Measurements from ENCODE around the gene FOXC2. TPM values are rescaled to one million over a fixed set of nuclear protein-coding genes. Genes with fewer than 3 reads are reported as not detected.
A peak's percentile ranks its signal among the peaks of the same experiment; 100 is the strongest.

The FOXC2 gene
- total RNA-seq, 2 experiments from 2014 or later = not detected

DNA sequence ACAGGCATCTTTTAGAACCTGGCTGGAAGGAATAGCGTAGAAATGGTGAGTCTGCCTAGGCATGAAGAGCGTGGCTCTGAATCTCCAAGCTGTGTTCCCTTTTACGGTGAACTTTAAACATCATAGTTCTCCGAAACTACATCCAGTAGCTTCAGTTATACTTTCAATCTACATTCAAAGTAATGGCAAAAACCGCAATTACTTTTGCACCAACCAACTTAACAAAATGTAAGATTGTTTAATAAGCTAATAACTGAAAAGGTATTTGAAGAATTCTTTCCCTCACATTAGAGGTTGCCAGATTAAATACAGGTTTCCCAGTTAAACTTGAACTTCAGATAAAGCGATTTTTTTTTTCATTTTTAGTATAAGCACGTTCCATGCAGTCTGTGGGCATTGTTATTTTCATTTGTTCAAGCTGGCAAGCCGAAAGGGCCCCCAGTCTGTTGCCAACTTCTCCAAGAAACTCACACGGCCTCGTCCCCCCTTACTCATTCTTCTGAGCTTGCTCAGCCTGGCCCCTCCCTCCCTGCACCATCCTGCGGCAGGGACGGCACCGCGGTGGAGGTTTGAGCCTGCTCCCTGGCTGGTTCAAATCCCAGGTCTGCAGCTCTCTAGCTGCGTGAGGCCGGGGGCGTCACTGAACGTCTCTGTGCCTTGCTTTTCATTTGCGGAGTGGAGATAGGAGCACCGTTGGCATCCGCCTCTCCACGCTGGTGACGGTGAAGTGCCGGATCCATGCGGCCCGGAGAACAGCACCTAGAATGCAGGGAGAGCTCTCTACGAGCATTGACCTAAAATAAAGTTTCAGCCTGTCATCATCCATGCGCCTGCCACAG, 8.1 kb upstream of the FOXC2 start:
- H3K27me3 Mint-ChIP-seq = peaks cover 33% of the 10 kb centered on the region
- H3K4me1 Mint-ChIP-seq = peaks cover 14% of the 10 kb centered on the region
- no peaks in the 10 kb centered on the region for H3K9me3 Mint-ChIP-seq
- H3K27ac Mint-ChIP-seq = no peak overlapping the region
- no peak overlapping the region for H3K4me3 Mint-ChIP-seq
- DNase-seq = no peak
- peaks cover 11% of the 10 kb centered on the region for H3K36me3 Mint-ChIP-seq

DNA sequence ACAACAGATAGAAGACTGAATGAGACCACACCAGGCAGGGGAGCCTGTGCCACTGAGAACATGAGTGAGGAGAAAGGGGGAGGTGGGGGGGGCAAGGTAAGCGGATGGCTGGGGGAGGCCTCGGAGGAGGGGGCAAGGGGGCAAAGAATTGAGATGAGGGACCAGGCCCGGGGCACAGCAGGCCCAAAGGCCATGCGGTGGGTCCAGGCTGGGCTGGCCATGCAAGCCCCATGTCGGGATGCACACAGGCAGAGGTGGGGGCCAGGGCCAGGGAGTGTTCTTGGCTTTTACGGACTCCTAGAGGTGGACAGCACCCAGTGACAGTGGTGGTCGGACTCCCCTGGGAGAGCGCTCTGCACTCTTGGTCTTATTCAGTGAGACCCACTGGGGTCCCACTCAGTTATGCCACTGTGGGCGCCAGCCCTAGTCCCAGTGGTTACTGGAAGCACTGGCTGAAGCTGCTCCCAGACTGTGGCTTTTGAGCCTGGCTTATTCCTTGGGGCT, 6.8 kb upstream of the FOXC2 start:
- Mint-ChIP-seq H3K36me3 (peaks cover 2% of the 10 kb centered on the region), H3K9me3 (no peaks in the 10 kb centered on the region), H3K27ac (no peak overlapping the region), H3K4me1 (peaks cover 10% of the 10 kb centered on the region), H3K4me3 (no peak overlapping the region), H3K27me3 (peaks cover 46% of the 10 kb centered on the region)
- DNase-seq = no peak

DNA sequence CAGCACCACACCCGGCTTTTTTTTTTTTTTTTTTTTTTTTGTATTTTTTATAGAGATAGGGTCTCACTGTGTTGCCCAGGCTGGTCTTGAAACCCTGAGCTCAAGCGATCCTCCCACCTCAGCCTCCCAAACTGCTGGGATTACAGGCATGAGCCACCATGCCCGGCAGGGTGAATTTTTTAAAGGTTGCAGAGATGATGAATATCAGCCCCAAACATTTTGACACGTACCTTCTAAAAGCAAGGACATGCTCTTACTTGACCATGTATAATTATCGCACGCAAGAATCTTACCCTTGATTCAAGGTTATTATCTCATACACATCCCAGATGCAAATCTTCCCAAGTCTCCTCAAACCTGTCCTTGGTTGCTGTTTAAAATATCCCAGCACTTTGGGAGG, 4.3 kb upstream of the FOXC2 start:
- Mint-ChIP-seq H3K4me1 (peaks cover 10% of the 10 kb centered on the region), H3K36me3 (no peaks in the 10 kb centered on the region), H3K27ac (no peak overlapping the region), H3K27me3 (peaks cover 65% of the 10 kb centered on the region), H3K9me3 (no peaks in the 10 kb centered on the region), H3K4me3 (no peak overlapping the region)
- DNase-seq = no peak

DNA sequence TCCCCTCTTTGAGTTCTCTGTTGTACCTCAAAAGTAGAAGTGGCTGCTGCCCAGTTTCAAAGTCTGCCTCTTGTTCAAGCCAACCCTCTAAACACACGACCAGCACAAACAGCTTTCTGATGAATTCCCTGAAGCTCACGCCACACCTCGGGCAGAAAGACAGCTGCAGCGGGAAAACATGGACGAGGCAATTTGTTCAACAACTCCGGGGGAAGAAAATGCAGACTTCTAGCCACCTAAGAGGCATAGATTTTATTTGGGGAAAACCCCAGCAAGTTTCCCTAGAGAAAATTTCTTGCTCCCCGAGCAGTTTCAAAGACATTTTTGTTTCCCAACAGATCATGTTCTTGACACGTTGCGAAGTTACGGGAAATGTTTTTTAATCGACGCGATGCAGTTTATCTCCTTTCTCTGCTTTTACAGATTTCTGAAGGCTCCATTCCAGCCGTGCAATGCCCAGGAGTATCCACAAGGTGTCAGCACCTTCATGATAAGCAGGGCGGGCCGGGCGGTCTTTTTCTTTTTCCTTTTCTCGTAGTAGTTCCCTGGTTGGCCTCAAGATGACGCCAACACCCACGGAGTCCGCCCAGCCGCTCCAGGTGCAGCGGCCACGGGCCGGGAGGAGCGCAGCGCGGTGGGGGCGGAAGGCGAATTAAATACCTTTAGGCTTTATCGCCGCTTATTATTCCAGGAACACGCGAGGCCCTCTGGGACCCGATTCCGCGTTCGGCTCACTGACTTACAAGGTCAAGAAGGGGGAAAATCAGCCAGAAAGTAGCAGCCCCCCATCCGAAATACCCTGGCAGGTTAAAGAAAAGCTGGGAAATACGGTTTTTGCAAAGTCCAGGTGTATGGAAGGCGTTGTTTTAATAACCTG, 2.9 kb upstream of the FOXC2 start:
- no peaks in the 10 kb centered on the region for H3K9me3 Mint-ChIP-seq
- peak; percentile 80 for DNase-seq
- no peak overlapping the region for H3K27ac Mint-ChIP-seq
- peak overlapping the region; percentile 5 for H3K4me3 Mint-ChIP-seq
- peaks cover 65% of the 10 kb centered on the region for H3K27me3 Mint-ChIP-seq
- peaks cover 11% of the 10 kb centered on the region for H3K4me1 Mint-ChIP-seq
- no peaks in the 10 kb centered on the region for H3K36me3 Mint-ChIP-seq

DNA sequence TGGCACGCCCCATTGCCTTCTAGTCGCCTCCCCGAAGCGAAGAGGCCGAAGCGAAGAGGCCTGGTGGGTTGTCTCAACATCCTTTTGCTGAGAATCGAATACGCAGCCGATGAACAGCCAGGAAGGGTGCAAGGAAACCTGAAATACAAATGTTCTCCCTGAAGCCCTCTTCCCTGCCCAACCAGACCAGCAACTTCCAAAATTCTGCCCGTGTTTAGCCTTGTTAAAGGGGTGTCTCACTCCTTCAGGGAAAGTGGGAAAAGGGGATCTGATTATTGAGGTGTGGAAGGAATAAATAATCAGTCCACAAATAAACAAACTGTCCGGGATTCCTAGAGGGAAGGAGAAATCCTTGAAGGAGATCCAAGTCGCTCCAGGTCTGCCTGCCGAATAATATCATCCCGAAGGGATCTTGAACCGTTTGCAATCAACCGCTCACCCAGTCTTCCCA, 1.4 kb upstream of the FOXC2 start:
- DNase-seq = no peak
- Mint-ChIP-seq H3K9me3 (no peaks in the 10 kb centered on the region), H3K36me3 (no peaks in the 10 kb centered on the region), H3K27ac (no peak overlapping the region), H3K27me3 (peaks cover 71% of the 10 kb centered on the region), H3K4me1 (peaks cover 11% of the 10 kb centered on the region), H3K4me3 (no peak overlapping the region)

DNA sequence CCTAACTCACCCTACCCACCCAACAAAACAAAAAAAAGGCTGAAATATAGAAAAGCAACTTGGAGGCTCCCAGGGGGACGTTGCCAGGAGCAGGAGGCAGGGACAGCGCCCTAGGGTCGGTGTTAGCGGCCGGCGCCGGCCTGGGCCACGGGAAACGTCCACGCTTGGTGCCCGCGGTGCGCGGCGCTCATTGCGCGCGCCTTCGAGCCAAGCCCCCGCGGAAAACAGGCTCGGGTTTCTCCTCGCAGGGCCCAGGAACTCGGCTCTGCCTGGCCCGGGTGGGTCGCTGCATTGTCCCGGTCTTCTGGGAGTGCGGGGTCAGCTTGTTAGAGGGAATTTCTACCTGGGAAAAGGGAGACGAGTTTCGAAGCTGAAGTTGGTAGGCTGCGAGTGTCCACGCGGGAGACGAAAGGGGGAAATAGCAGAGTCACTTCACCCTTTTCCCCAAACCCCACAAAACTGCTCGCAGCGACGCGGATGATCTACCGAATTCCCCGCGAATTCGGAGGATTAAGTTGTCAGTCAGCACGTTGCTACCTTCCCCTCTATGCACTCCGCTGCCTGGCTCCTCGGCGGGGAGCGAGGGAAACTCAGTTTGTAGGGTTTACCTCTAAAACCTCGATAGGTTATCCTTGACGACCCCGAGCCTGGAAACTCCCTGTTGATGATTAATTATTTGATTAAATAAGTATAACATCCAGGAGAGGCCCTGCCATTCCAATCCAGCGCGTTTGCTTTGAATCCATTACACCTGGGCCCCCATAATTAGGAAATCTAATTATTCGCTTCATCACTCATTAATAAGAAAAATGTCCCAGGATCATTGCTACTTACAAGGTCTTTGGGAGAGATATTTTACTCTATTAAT, 751 bp upstream of the FOXC2 start:
- no peaks in the 10 kb centered on the region for H3K9me3 Mint-ChIP-seq
- DNase-seq = no peak
- peaks cover 11% of the 10 kb centered on the region for H3K4me1 Mint-ChIP-seq
- H3K27ac Mint-ChIP-seq = no peak overlapping the region
- H3K27me3 Mint-ChIP-seq = peaks cover 72% of the 10 kb centered on the region
- H3K4me3 Mint-ChIP-seq = no peak overlapping the region
- H3K36me3 Mint-ChIP-seq = no peaks in the 10 kb centered on the region

DNA sequence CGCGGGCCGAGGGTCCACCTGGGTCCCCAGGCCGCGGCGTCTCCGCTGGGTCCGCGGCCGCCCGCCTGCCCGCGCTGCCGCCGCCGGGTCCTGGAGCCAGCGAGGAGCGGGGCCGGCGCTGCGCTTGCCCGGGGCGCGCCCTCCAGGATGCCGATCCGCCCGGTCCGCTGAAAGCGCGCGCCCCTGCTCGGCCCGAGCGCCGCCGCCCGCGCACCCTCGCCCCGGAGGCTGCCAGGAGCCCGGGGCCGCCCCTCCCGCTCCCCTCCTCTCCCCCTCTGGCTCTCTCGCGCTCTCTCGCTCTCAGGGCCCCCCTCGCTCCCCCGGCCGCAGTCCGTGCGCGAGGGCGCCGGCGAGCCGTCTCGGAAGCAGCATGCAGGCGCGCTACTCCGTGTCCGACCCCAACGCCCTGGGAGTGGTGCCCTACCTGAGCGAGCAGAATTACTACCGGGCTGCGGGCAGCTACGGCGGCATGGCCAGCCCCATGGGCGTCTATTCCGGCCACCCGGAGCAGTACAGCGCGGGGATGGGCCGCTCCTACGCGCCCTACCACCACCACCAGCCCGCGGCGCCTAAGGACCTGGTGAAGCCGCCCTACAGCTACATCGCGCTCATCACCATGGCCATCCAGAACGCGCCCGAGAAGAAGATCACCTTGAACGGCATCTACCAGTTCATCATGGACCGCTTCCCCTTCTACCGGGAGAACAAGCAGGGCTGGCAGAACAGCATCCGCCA, 504 bp downstream of the FOXC2 start:
- H3K4me3 Mint-ChIP-seq = no peak overlapping the region
- peaks cover 11% of the 10 kb centered on the region for H3K4me1 Mint-ChIP-seq
- H3K36me3 Mint-ChIP-seq = no peaks in the 10 kb centered on the region
- DNase-seq = no peak
- no peak overlapping the region for H3K27ac Mint-ChIP-seq
- no peaks in the 10 kb centered on the region for H3K9me3 Mint-ChIP-seq
- H3K27me3 Mint-ChIP-seq = peaks cover 81% of the 10 kb centered on the region

DNA sequence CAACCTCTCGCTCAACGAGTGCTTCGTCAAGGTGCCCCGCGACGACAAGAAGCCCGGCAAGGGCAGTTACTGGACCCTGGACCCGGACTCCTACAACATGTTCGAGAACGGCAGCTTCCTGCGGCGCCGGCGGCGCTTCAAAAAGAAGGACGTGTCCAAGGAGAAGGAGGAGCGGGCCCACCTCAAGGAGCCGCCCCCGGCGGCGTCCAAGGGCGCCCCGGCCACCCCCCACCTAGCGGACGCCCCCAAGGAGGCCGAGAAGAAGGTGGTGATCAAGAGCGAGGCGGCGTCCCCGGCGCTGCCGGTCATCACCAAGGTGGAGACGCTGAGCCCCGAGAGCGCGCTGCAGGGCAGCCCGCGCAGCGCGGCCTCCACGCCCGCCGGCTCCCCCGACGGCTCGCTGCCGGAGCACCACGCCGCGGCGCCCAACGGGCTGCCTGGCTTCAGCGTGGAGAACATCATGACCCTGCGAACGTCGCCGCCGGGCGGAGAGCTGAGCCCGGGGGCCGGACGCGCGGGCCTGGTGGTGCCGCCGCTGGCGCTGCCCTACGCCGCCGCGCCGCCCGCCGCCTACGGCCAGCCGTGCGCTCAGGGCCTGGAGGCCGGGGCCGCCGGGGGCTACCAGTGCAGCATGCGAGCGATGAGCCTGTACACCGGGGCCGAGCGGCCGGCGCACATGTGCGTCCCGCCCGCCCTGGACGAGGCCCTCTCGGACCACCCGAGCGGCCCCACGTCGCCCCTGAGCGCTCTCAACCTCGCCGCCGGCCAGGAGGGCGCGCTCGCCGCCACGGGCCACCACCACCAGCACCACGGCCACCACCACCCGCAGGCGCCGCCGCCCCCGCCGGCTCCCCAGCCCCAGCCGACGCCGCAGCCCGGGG, 1.3 kb downstream of the FOXC2 start:
- peaks cover 11% of the 10 kb centered on the region for H3K4me1 Mint-ChIP-seq
- H3K4me3 Mint-ChIP-seq = no peak overlapping the region

DNA sequence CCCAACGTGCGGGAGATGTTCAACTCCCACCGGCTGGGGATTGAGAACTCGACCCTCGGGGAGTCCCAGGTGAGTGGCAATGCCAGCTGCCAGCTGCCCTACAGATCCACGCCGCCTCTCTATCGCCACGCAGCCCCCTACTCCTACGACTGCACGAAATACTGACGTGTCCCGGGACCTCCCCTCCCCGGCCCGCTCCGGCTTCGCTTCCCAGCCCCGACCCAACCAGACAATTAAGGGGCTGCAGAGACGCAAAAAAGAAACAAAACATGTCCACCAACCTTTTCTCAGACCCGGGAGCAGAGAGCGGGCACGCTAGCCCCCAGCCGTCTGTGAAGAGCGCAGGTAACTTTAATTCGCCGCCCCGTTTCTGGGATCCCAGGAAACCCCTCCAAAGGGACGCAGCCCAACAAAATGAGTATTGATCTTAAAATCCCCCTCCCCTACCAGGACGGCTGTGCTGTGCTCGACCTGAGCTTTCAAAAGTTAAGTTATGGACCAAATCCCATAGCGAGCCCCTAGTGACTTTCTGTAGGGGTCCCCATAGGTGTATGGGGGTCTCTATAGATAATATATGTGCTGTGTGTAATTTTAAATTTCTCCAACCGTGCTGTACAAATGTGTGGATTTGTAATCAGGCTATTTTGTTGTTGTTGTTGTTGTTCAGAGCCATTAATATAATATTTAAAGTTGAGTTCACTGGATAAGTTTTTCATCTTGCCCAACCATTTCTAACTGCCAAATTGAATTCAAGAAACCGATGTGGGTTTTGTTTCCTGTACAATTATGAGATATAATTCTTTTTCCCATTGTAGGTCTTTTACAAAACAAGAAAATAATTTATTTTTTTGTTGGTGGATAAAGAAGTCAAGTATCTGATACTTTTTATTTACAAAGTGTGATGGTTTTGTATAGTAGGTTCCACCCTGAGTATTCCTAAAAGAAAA, 2.3 kb downstream of the FOXC2 start:
- Mint-ChIP-seq H3K27ac (no peak overlapping the region), H3K27me3 (peaks cover 85% of the 10 kb centered on the region), H3K4me3 (no peak overlapping the region), H3K4me1 (peaks cover 6% of the 10 kb centered on the region), H3K9me3 (no peaks in the 10 kb centered on the region), H3K36me3 (no peaks in the 10 kb centered on the region)
- DNase-seq = no peak

More for the DNA sequence above, 1.3 kb downstream of the FOXC2 start:
- H3K27ac Mint-ChIP-seq = no peak overlapping the region
- peaks cover 85% of the 10 kb centered on the region for H3K27me3 Mint-ChIP-seq
- DNase-seq = no peak
- no peaks in the 10 kb centered on the region for H3K36me3 Mint-ChIP-seq
- no peaks in the 10 kb centered on the region for H3K9me3 Mint-ChIP-seq

DNA sequence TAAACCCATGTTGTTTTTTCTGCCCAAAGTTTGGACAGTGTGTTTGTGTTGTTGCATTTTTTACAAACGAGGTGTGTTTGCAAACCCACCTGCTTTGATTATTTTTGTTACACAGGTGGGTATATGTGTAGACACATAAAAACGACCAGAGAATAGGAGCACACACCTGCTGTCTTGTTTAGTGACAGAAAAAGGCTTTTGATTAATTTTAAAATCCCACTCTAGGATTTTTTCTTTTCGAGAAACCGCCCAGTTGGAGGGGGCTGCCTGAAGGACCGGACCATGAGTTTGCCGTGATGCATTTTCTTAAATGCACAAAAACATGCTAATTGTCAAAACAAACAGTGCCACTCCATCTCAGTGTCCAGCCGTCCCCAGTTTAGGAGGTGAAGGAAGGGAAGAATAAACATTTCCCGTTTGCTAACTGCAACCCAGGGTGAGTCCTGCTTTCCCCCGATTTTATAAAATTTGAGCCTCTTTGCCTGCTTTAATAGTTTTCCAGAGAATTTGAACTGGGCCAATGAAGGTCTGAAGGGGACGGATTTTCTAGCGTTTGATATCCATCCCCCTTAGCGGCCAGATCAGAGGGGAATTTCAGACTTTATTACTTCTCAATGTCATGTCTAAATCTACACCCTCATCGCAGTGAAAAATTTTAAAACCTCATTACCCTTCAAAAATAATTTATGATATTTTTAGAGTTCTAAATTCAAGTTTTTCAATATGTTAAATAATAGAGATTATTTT, 3.2 kb downstream of the FOXC2 start:
- no peak for DNase-seq
- no peaks in the 10 kb centered on the region for H3K9me3 Mint-ChIP-seq
- H3K4me1 Mint-ChIP-seq = peaks cover 5% of the 10 kb centered on the region
- H3K4me3 Mint-ChIP-seq = no peak overlapping the region
- H3K36me3 Mint-ChIP-seq = no peaks in the 10 kb centered on the region
- H3K27me3 Mint-ChIP-seq = peaks cover 84% of the 10 kb centered on the region
- no peak overlapping the region for H3K27ac Mint-ChIP-seq

DNA sequence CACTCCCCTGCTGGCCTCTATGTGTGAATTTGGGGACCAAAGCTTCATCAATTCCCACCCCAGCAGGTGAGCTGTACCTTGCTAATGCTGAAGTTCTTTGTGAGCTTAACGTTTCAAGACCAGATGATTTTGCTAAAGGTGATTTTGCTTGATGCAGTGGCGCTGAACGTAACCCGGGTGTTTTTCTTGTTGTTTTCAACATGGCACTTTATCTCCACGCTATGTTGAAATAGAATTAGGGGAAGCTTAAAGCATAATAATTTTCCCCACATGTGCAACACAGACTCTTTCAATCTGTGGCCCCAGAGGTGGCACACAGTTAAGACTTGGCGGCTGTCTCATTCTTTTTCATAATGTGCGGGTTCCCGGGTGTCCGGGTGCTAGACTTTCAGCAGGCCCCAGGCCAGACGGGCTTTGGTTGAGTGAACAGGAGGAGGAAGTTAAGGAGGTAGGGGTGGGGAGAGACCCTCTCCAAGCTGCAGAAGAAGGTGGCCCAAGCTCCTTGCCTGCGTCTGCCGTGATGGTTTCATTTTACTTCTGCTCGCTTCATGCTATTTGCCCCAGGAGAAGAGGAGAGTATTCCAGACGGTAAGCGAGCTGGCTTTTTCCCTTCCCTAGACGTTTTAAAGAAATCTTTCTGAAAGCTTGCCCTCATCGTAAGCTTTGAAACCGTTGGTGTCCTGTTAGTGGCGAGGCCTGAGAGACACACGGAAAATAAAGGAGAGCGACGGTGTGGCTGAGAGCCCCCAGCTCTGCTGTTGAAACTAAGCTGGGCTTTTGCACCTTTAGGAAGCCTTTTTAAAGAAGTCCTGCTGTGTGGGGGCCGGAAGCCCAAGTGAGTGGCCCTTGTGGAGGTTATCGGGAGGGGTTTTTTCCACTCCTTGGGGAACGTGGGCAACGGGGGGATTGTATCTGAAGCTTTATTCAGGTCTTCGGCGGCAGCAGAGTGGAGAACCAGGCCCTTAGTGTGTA, 4.2 kb downstream of the FOXC2 start:
- Mint-ChIP-seq H3K27ac (no peak overlapping the region), H3K27me3 (peaks cover 84% of the 10 kb centered on the region)

More for the DNA sequence above, 4.2 kb downstream of the FOXC2 start:
- no peaks in the 10 kb centered on the region for H3K36me3 Mint-ChIP-seq
- H3K4me1 Mint-ChIP-seq = peaks cover 2% of the 10 kb centered on the region
- H3K9me3 Mint-ChIP-seq = no peaks in the 10 kb centered on the region
- DNase-seq = no peak
- H3K4me3 Mint-ChIP-seq = no peak overlapping the region

Data from activated naive CD8-positive, alpha-beta T cell treated with anti-CD3 and anti-CD28 coated beads for 36 hours (primary cell).